Measurements from ENCODE around the gene GNG4.
A peak's percentile ranks its signal among the peaks of the same experiment; 100 is the strongest.
"Not testable (repeated sequence)": the region's sequence is repeated elsewhere in the genome, so short reads cannot be mapped to it uniquely, and the experiment has no call there.

The GNG4 gene

DNA sequence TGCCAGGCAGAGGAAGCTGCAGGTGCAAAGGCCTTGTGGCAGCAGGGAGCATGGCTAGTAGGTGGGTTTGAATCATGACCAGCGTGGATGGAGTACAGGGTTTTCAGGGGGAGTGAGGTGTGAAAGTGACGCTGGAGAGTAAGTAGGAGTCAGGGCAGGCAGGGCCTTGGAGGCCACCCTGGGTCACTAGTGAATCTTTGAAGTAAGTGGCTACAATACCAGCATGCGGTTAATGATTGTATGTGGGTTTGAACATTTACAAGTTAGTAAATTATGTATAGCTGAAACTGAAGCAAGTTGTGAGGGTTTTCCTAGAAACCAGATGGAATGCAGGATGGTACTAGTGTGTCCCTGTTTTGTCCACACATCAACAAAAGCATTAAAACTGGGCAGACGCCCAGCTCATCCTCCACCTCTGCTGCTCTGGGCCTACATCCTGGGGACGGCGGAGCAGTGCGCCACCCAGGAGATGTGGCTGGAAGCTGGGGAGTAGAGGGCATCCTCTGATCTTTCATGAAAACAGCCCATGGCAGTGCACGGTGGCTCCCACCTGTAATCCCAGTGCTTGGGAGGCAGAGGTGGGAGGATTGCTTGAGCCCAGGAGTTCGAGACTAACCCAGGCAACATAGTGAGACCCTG, 104.2 kb downstream of the GNG4 start:
- TF ChIP-seq, protein P1, sequence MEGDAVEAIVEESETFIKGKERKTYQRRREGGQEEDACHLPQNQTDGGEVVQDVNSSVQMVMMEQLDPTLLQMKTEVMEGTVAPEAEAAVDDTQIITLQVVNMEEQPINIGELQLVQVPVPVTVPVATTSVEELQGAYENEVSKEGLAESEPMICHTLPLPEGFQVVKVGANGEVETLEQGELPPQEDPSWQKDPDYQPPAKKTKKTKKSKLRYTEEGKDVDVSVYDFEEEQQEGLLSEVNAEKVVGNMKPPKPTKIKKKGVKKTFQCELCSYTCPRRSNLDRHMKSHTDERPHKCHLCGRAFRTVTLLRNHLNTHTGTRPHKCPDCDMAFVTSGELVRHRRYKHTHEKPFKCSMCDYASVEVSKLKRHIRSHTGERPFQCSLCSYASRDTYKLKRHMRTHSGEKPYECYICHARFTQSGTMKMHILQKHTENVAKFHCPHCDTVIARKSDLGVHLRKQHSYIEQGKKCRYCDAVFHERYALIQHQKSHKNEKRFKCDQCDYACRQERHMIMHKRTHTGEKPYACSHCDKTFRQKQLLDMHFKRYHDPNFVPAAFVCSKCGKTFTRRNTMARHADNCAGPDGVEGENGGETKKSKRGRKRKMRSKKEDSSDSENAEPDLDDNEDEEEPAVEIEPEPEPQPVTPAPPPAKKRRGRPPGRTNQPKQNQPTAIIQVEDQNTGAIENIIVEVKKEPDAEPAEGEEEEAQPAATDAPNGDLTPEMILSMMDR (conservative IDR thresholded peaks at IDR 0.05) = no peak
- H3K27ac ChIP-seq = no peak overlapping the region

DNA sequence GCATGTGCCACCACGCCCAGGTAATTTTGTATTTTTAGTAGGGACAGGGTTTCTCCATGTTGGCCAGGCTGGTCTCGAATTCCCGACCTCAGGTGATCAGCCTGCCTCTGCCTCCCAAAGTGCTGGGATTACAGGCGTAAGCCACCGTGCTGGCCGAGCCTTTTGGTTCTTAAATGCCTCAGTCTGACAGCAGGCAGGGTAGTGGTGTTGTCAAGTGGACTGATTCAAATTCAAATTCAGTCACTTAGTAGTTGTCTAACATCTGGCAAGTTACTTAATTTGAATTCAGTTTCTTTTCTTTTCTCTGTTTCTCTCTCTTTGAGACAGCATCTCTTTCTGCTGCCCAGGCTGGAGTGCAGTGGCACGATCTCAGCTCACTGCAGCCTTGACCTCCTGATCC, 106.7 kb downstream of the GNG4 start:
- not testable (repeated sequence) for H3K27ac ChIP-seq

DNA sequence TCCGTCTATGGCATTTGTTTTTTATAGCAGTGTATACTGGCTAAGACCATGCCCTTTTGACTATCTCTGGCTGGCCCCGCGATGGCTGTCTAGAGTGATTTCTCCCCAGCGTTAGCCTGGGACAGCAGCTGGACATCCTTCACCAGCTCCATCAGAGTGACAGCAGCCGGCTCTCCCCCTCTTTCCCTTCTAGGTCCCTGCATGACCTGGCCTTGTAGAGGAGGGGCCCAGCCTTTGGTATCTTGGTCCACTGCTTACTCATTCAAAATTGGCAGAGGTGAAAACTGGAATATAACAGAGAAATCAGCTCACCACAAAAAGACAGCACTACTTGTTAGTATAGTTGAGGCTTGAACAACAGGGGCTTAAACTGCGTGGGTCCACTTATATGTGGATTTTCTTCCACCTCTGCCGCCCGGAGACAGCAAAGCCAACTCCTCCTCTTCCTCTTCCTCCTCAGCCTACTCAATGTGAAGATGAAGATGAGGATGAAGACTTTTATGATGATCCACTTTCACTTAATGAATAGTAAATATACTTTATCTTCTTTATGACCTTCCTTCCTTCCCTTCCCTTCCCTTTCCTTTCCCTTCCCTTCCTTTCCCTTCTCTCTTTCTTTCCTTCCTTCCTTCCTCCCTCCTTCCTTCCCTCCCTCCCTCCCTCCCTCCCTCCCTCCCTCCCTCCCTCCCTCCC, 116.0 kb downstream of the GNG4 start:
- no peak overlapping the region for H3K27ac ChIP-seq
- TF ChIP-seq, protein P1 (conservative IDR thresholded peaks at IDR 0.05) = no peak

DNA sequence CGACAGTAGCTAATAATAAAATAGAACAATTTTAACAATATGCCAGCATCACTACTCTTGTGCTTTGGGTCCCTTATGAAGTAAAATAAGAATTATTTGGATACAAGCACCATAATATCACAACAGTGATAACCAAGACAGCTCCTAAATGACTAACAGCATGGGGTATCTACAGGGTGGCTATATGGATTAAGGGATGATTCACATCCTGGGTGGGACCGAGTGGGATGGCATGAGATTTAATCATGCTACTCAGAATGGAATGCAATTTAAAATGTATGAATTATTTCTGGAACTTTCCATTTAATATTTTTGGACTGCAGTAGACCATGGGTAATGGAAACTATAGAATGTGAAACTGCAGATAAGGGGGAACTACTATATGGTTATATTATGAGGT, 117.2 kb downstream of the GNG4 start:
- TF ChIP-seq, protein P1 (conservative IDR thresholded peaks at IDR 0.05) = no peak

DNA sequence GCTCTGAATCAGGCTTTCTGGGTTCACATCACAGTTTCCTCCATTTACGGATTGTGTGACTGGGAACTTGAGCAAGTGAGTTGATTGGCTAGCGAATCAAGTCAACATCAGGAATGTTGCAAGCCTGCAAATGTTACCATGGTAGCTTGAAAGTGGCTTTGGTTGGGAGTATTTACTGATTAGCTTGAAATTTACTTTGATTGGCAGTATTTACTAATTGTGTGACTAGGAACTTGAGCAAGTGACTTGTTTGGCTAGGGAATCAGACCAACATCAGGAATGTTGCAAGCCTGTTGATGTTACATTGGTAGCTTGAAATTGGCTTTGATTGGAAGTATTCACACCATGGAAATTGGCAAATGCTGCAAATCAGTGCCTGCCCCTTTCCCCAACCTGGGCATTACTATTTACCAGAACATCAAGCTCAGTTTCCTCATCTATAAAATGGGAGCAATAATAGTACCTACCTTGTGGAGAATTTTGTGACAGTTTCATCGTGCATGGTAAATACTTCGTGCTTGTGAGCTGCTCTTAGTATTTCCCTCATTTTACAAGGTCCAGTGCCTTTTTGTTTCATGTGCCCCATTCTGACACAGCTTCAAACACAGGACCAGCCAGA, 122.3 kb downstream of the GNG4 start:
- TF ChIP-seq, protein P1 (conservative IDR thresholded peaks at IDR 0.05) = no peak
- no peak overlapping the region for H3K27ac ChIP-seq

More for the DNA sequence above, 117.2 kb downstream of the GNG4 start:
- H3K27ac ChIP-seq = no peak overlapping the region

DNA sequence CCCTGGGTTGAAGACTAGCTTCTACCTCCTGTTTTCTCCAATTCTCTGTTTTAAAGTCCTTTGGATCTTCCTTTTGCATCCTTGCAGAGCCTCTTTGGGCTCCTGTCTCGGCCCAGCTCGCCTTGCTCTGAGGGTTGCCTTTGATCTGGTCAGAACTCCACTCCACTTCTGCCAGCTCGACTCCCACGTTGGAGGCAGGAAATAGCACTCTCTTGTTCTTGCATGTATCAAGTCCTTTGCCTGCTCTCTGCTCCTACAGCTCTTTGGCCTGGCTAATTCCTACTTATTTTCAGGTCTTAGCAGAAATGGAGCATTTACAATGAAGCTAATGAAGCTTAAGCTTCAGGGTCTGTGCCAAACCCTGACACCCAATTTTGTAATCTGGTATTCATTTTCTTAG, 124.3 kb downstream of the GNG4 start:
- TF ChIP-seq, protein P1 (conservative IDR thresholded peaks at IDR 0.05) = no peak

DNA sequence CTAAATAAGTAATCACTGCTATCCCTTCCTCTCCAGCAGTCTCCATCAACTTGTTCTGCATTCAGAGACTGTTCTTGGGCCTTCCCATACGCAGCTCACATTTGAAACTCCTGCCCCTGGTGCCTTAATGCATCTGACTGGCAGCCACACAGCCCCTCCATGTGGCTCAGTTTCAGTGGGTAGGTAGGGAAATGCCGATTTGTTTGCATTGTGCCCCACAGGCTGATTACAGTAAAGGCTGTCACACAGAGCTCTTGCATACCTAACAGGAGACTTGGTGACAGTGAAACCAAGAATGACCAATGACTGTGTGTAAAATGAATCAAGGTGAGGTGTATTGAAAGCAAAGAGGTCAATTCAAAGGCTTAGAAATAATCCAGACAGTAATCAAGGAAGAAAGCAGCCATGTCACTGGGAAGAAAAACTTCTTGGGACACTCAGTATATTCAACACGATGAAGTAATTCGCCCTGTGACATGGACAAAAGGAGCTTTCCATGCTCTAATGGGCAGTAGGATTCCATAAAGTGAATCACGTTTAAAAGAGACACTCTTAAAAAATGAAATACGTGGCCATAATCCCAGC, 132.6 kb downstream of the GNG4 start:
- TF ChIP-seq, protein P1 (conservative IDR thresholded peaks at IDR 0.05) = no peak
- peak overlapping the region; percentile 62 for H3K27ac ChIP-seq

More for the DNA sequence above, 124.3 kb downstream of the GNG4 start:
- H3K27ac ChIP-seq = no peak overlapping the region

All from VCaP (cell line).